GM19025 (cell line): ENCODE results near the gene STAB1.
A peak's percentile ranks its signal among the peaks of the same experiment; 100 is the strongest.

ENCODE experiments used
- ATAC-seq: cut with Tn5 transposase; IDR thresholded peaks from one replicate; pipeline ENCODE4 v1.9.1; 2021; ENCODE audit warnings: mild to moderate bottlenecking, low read depth, moderate library complexity; ENCODE audit not compliant: unreplicated experiment

Gene STAB1

GRCh38 chr3:52494886-52495495, at the start of gene STAB1:
Gene STAB1, plus strand, starts transcription at chr3:52495338. Its CDS starts 76 bp downstream, at chr3:52495414.
- ATAC-seq, result no peak

- no peak for ATAC-seq
These were observed 49.1 kb upstream of the STAB1 start for GRCh38 chr3:52446042-52446441.

- no peak for ATAC-seq
These were observed 48.3 kb upstream of the STAB1 start for GRCh38 chr3:52446631-52447511.

GRCh38 chr3:52447512-52448355, 47.4 kb upstream of the STAB1 start:
- ATAC-seq, result no peak

- no peak for ATAC-seq
These were observed 44.5 kb upstream of the STAB1 start for GRCh38 chr3:52450489-52451236.

GRCh38 chr3:52451237-52452083, 43.7 kb upstream of the STAB1 start:
- ATAC-seq, result no peak

GRCh38 chr3:52452126-52452525, 43.0 kb upstream of the STAB1 start:
- ATAC-seq, result no peak

- no peak for ATAC-seq
These were observed 42.4 kb upstream of the STAB1 start for GRCh38 chr3:52452570-52453221.

GRCh38 chr3:52453496-52454249, 41.5 kb upstream of the STAB1 start, which contains the start of gene TNNC1:
Gene TNNC1, minus strand, starts transcription at chr3:52454041. Its CDS starts 26 bp downstream, at chr3:52454015.
- no peak for ATAC-seq

GRCh38 chr3:52454250-52454937, 40.7 kb upstream of the STAB1 start:
- ATAC-seq, result no peak

- ATAC-seq, result no peak
These were observed 40.2 kb upstream of the STAB1 start for GRCh38 chr3:52454938-52455282.

GRCh38 chr3:52455283-52456168, 39.6 kb upstream of the STAB1 start, which contains the start of gene NISCH:
Gene NISCH, plus strand, starts transcription at chr3:52455604. Its CDS starts 38 bp downstream, at chr3:52455642.
- peak; percentile 82 for ATAC-seq

GRCh38 chr3:52456169-52456799, 38.9 kb upstream of the STAB1 start:
- no peak for ATAC-seq

GRCh38 chr3:52456800-52457183, 38.3 kb upstream of the STAB1 start:
- no peak for ATAC-seq

- no peak for ATAC-seq
These were observed 36.9 kb upstream of the STAB1 start for GRCh38 chr3:52458031-52458760.
